HFFc6 (cell line): ENCODE data around the gene TRPC4AP. TPM values are rescaled to one million over a fixed set of nuclear protein-coding genes. Genes with fewer than 3 reads are reported as not detected.
A peak's percentile ranks its signal among the peaks of the same experiment; 100 is the strongest.

Source experiments
- DNase-seq: peaks from one replicate; pipeline ENCODE4 v3.0.0-alpha.2; 2018
- H3K27ac Mint-ChIP-seq: 2 replicates; pipeline ENCODE4 v1.8.0; 2020; ENCODE audit warnings: mild to moderate bottlenecking, mixed read lengths
- H3K27me3 Mint-ChIP-seq: 2 replicates; pipeline ENCODE4 v1.8.0; 2021; ENCODE audit warnings: mild to moderate bottlenecking, moderate library complexity, mixed read lengths; ENCODE audit not compliant: insufficient read depth
- H3K36me3 Mint-ChIP-seq: 2 replicates; pipeline ENCODE4 v1.8.0; 2021; ENCODE audit warnings: low read depth, mixed read lengths
- H3K4me1 Mint-ChIP-seq: 2 replicates; pipeline ENCODE4 v1.8.0; 2020; ENCODE audit warnings: low read depth, mixed read lengths
- H3K4me3 Mint-ChIP-seq: 2 replicates; pipeline ENCODE4 v1.8.0; 2020; ENCODE audit warnings: mild to moderate bottlenecking, moderate library complexity, mixed read lengths
- H3K9me3 Mint-ChIP-seq: 2 replicates; pipeline ENCODE4 v1.8.0; 2020; ENCODE audit warnings: mild to moderate bottlenecking, mixed read lengths
- CTCF ChIP-seq: fragments of 200-600 bp; sonication (generic); IDR thresholded peaks from 2 replicates; pipeline ENCODE4 v1.5.0; 2021; ENCODE audit warnings: antibody characterized with exemption, mild to moderate bottlenecking
- total RNA-seq, 6 experiments: library from RNA; stranded (reverse); fragmentation: NEBNext Ultra II Directional; extraction: Animal tissue kit (Norgen Biotek cat#: 25700); gene quantifications; 2 replicates in 1 of 6; 3 replicates in 5 of 6; pipeline ENCODE4 v1.2.3, GENCODE V29; 2021

TRPC4AP gene
- total RNA-seq, 6 experiments from 2014 or later = 70.7 to 89.8 (median 81.6) TPM

GRCh38 chr20:35023624-35024023 is 69.0 kb downstream of the TRPC4AP start:
- Mint-ChIP-seq H3K9me3 (no peaks in the 10 kb centered on the region), H3K4me3 (no peak overlapping the region)

DNA sequence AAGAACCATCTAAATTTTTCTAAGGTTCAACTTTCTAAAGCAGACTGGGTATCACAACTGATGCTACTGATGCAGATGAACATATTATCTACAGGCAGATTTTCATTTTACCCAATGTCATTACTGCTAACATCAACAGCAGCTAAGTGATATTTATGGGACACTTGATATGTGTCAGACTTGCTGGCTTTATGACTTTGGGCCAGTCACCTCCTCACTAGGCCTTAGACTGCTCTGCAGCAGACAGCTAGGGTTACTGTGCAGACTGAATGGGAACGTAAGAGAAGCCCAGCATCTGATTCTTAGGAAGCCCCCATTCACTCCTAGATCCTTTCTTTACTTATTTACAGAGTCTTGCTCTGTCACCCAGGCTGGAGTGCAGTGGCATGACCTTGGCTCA is 70.8 kb downstream of the TRPC4AP start:
- H3K36me3 Mint-ChIP-seq = peaks cover 19% of the 10 kb centered on the region; the same call in 1 of the 2 replicates
- no peak for TF ChIP-seq CTCF
- H3K27me3 Mint-ChIP-seq = peaks cover 4% of the 10 kb centered on the region; the same call in 1 of the 2 replicates
- H3K9me3 Mint-ChIP-seq = no peaks in the 10 kb centered on the region
- no peak overlapping the region for H3K27ac Mint-ChIP-seq
- no peak for DNase-seq
- no peak overlapping the region for H3K4me3 Mint-ChIP-seq
- peaks cover 46% of the 10 kb centered on the region for H3K4me1 Mint-ChIP-seq

More at GRCh38 chr20:35023624-35024023, 69.0 kb downstream of the TRPC4AP start:
- H3K36me3 Mint-ChIP-seq = peaks cover 22% of the 10 kb centered on the region; the same call in 1 of the 2 replicates
- no peak for DNase-seq
- no peak overlapping the region for H3K27ac Mint-ChIP-seq
- peaks cover 5% of the 10 kb centered on the region for H3K27me3 Mint-ChIP-seq
- H3K4me1 Mint-ChIP-seq = peaks cover 39% of the 10 kb centered on the region
- no peak for TF ChIP-seq CTCF

- Mint-ChIP-seq H3K9me3 (no peaks in the 10 kb centered on the region), H3K36me3 (peaks cover 20% of the 10 kb centered on the region), H3K4me3 (no peak overlapping the region), H3K27ac (peak overlapping the region; percentile 16; the same call in 1 of the 2 replicates), H3K27me3 (peaks cover 4% of the 10 kb centered on the region; the same call in 1 of the 2 replicates), H3K4me1 (peaks cover 43% of the 10 kb centered on the region)
- TF ChIP-seq CTCF = no peak
- DNase-seq = no peak
These were observed 71.5 kb downstream of the TRPC4AP start for GRCh38 chr20:35021063-35021462.

- DNase-seq = no peak
These were observed 72.3 kb downstream of the TRPC4AP start for GRCh38 chr20:35020108-35020928.

More at GRCh38 chr20:35020108-35020928, 72.3 kb downstream of the TRPC4AP start:
- Mint-ChIP-seq H3K36me3 (peaks cover 26% of the 10 kb centered on the region), H3K27ac (peak overlapping the region; percentile 58), H3K4me1 (peaks cover 43% of the 10 kb centered on the region), H3K4me3 (no peak overlapping the region), H3K9me3 (no peaks in the 10 kb centered on the region), H3K27me3 (peaks cover 4% of the 10 kb centered on the region; the same call in 1 of the 2 replicates)
- no peak for TF ChIP-seq CTCF
